ENCODE measurements around the gene ERGIC1.

- TF ChIP-seq CTCF (IDR thresholded peaks at IDR 0.05), result no peak
- TF ChIP-seq POLR2A (IDR thresholded peaks at IDR 0.05), result no peak
Measured at GRCh38 chr5:172845576-172845975, 11.5 kb downstream of the ERGIC1 start.

Data from stomach (tissue), 4 donors.